Measurements from ENCODE around the gene MRPL23. TPM values are rescaled to one million over a fixed set of nuclear protein-coding genes. Genes with fewer than 3 reads are reported as not detected.

The MRPL23 gene
- total RNA-seq, 1 donor from 2014 or later = 26.9 TPM

DNA sequence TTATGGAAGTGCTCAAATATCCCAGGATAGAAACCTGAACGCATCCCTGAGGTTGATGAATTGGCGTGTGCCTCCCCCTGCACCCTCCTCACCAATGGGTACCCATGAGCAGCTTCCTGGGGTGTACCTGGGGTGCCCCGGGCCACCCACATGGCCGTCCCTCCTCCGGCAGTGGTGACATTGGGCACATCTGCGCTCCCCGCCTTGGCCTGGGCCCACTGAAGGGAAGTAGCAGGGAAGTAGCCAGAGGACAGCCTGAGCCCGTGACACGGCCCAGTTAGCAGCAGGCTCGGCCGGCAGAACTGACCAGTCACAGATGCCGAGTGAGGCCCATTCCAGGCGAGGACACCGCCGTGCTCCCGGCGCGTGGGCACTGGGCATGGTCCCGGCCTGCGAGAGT, 16.7 kb downstream of the MRPL23 start:
- Mint-ChIP-seq H3K27ac (ENCODE audit: unreplicated experiment) (no peak overlapping the region), H3K9me3 (ENCODE audit: unreplicated experiment) (no peaks in the 10 kb centered on the region), H3K27me3 (ENCODE audit: low read depth, unreplicated experiment) (no peaks in the 10 kb centered on the region), H3K4me1 (ENCODE audit: low read depth, unreplicated experiment) (no peaks in the 10 kb centered on the region), H3K4me3 (ENCODE audit: unreplicated experiment) (no peak overlapping the region), H3K36me3 (ENCODE audit: low read depth, unreplicated experiment) (no peaks in the 10 kb centered on the region)
- Histone ChIP-seq H3K27me3 (ENCODE audit: insufficient read depth, low read length) (no peaks in the 10 kb centered on the region), H3K79me2 (ENCODE audit: insufficient read depth, low read length) (no peaks in the 10 kb centered on the region), H3K4me3 (ENCODE audit: insufficient read depth, low read depth, low read length) (no peak overlapping the region), H3K4me1 (ENCODE audit: insufficient read depth, low read length) (no peaks in the 10 kb centered on the region), H3K36me3 (ENCODE audit: insufficient read depth, low read length) (no peaks in the 10 kb centered on the region), H3K27ac (ENCODE audit: low read depth, low read length) (no peak overlapping the region), H3K9me3 (ENCODE audit: insufficient read depth, low read depth, low read length) (no peaks in the 10 kb centered on the region), H3K4me2 (ENCODE audit: low read length) (no peak overlapping the region), H3K9ac (ENCODE audit: low read length) (no peak overlapping the region), H2AFZ (ENCODE audit: low read depth, low read length) (no peak overlapping the region), H4K20me1 (ENCODE audit: insufficient read depth, low read length) (no peaks in the 10 kb centered on the region)
- no peak for FAIRE-seq
- TF ChIP-seq EZH2 (IDR thresholded peaks at IDR 0.05; ENCODE audit: insufficient read depth, low read length) (no peak), CTCF (IDR thresholded peaks at IDR 0.05; ENCODE audit: insufficient read depth, low read depth, low read length) (no peak)
- no peak for DNase-seq (ENCODE audit: low read depth)

DNA sequence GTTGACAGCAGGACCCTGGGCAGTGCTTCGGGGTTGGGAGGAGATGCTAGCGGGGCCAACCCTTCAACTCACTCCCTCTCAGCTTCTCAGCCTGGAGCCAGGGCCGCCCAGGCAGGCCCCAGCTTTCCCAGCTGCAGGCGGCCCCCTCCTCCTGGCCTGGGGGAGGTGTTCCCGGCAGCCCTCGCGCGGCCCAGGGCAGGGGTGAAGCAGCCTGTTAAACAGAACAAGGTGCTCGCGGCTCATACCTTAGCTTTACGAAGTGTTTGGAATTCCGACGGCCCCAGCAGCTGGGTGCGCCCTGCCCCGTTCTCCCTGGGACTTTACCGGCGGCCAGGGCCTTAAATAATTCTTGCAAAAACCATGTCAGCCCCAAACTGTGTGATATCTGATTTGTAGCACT, 17.2 kb downstream of the MRPL23 start:
- H3K27ac ChIP-seq (ENCODE audit: low read depth, low read length) = no peak overlapping the region
- FAIRE-seq = no peak
- H3K4me2 ChIP-seq (ENCODE audit: low read length) = no peak overlapping the region
- Mint-ChIP-seq H3K4me3 (ENCODE audit: unreplicated experiment) (no peak overlapping the region), H3K27ac (ENCODE audit: unreplicated experiment) (no peak overlapping the region), H3K27me3 (ENCODE audit: low read depth, unreplicated experiment) (no peaks in the 10 kb centered on the region), H3K9me3 (ENCODE audit: unreplicated experiment) (no peaks in the 10 kb centered on the region), H3K4me1 (ENCODE audit: low read depth, unreplicated experiment) (no peaks in the 10 kb centered on the region), H3K36me3 (ENCODE audit: low read depth, unreplicated experiment) (no peaks in the 10 kb centered on the region)
- no peaks in the 10 kb centered on the region for H3K9me3 ChIP-seq (ENCODE audit: insufficient read depth, low read depth, low read length)
- H3K79me2 ChIP-seq (ENCODE audit: insufficient read depth, low read length) = no peaks in the 10 kb centered on the region
- no peaks in the 10 kb centered on the region for H3K36me3 ChIP-seq (ENCODE audit: insufficient read depth, low read length)
- H2AFZ ChIP-seq (ENCODE audit: low read depth, low read length) = no peak overlapping the region
- no peaks in the 10 kb centered on the region for H3K4me1 ChIP-seq (ENCODE audit: insufficient read depth, low read length)
- no peaks in the 10 kb centered on the region for H3K27me3 ChIP-seq (ENCODE audit: insufficient read depth, low read length)
- no peak for TF ChIP-seq EZH2 (IDR thresholded peaks at IDR 0.05; ENCODE audit: insufficient read depth, low read length)
- TF ChIP-seq CTCF (IDR thresholded peaks at IDR 0.05; ENCODE audit: insufficient read depth, low read depth, low read length) = no peak
- no peaks in the 10 kb centered on the region for H4K20me1 ChIP-seq (ENCODE audit: insufficient read depth, low read length)
- no peak overlapping the region for H3K4me3 ChIP-seq (ENCODE audit: insufficient read depth, low read depth, low read length)
- H3K9ac ChIP-seq (ENCODE audit: low read length) = no peak overlapping the region
- no peak for DNase-seq (ENCODE audit: low read depth)

DNA sequence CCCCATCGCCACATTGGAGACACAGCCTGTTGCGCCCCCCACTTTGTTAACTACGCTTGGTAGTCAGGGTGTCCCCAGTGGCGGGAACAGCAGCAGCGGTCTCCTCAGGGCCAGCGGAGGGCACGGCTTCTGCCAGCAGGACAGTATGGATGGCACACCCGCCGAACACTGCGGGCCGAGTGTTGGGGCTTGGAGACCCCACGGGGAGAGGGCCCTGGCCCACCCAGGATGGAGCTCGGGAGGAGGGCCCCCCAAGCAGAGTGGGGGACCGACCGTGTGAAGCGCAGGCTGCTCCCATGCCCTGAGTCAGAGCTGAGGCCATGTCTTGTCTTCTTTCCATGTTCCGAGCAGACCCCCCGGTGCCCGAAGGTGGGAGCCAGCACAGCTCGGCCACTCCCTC, 17.8 kb downstream of the MRPL23 start:
- H2AFZ ChIP-seq (ENCODE audit: low read depth, low read length) = no peak overlapping the region
- no peak overlapping the region for H3K27ac ChIP-seq (ENCODE audit: low read depth, low read length)
- no peaks in the 10 kb centered on the region for H3K27me3 ChIP-seq (ENCODE audit: insufficient read depth, low read length)
- no peaks in the 10 kb centered on the region for H3K9me3 ChIP-seq (ENCODE audit: insufficient read depth, low read depth, low read length)
- no peak overlapping the region for H3K4me2 ChIP-seq (ENCODE audit: low read length)
- no peaks in the 10 kb centered on the region for H3K36me3 ChIP-seq (ENCODE audit: insufficient read depth, low read length)
- no peaks in the 10 kb centered on the region for H3K9me3 Mint-ChIP-seq (ENCODE audit: unreplicated experiment)
- no peaks in the 10 kb centered on the region for H3K4me1 ChIP-seq (ENCODE audit: insufficient read depth, low read length)
- no peak overlapping the region for H3K9ac ChIP-seq (ENCODE audit: low read length)
- no peak overlapping the region for H3K4me3 Mint-ChIP-seq (ENCODE audit: unreplicated experiment)
- no peaks in the 10 kb centered on the region for H3K4me1 Mint-ChIP-seq (ENCODE audit: low read depth, unreplicated experiment)
- H4K20me1 ChIP-seq (ENCODE audit: insufficient read depth, low read length) = no peaks in the 10 kb centered on the region
- H3K79me2 ChIP-seq (ENCODE audit: insufficient read depth, low read length) = no peaks in the 10 kb centered on the region
- no peak overlapping the region for H3K27ac Mint-ChIP-seq (ENCODE audit: unreplicated experiment)
- TF ChIP-seq CTCF (IDR thresholded peaks at IDR 0.05; ENCODE audit: insufficient read depth, low read depth, low read length) = no peak
- TF ChIP-seq EZH2 (IDR thresholded peaks at IDR 0.05; ENCODE audit: insufficient read depth, low read length) = no peak
- DNase-seq (ENCODE audit: low read depth) (no peak), FAIRE-seq (no peak)
- no peaks in the 10 kb centered on the region for H3K27me3 Mint-ChIP-seq (ENCODE audit: low read depth, unreplicated experiment)
- H3K4me3 ChIP-seq (ENCODE audit: insufficient read depth, low read depth, low read length) = no peak overlapping the region
- no peaks in the 10 kb centered on the region for H3K36me3 Mint-ChIP-seq (ENCODE audit: low read depth, unreplicated experiment)

All from astrocyte (in vitro differentiated cells and primary cell).